ENCODE data around the gene SEC22A.
"Not testable (repeated sequence)": the region's sequence is repeated elsewhere in the genome, so short reads cannot be mapped to it uniquely, and the experiment has no call there.

The SEC22A gene

GRCh38 chr3:123218990-123219389, 17.2 kb downstream of the SEC22A start:
- DNase-seq (ENCODE audit: low read depth), result no peak
- no peak overlapping the region for H3K4me3 ChIP-seq (ENCODE audit: low read depth, low read length)
- no peak for TF ChIP-seq MAX (IDR thresholded peaks at IDR 0.05; ENCODE audit: low read depth, low read length)
- TF ChIP-seq MYC (IDR thresholded peaks at IDR 0.05; ENCODE audit: low read depth, low read length), result no peak
- no peak for TF ChIP-seq POLR2A (IDR thresholded peaks at IDR 0.05; ENCODE audit: extremely low read depth, insufficient read length)
- no peak for TF ChIP-seq CTCF (IDR thresholded peaks at IDR 0.05; ENCODE audit: low read depth, low read length)

- H3K4me3 ChIP-seq (ENCODE audit: low read depth, low read length); DNase-seq (ENCODE audit: low read depth): not testable (repeated sequence)
Observed at GRCh38 chr3:123221369-123221768, 19.6 kb downstream of the SEC22A start.

GRCh38 chr3:123225016-123225415, 23.3 kb downstream of the SEC22A start:
- DNase-seq (ENCODE audit: low read depth), result no peak
- TF ChIP-seq MAX (IDR thresholded peaks at IDR 0.05; ENCODE audit: low read depth, low read length) (no peak), POLR2A (IDR thresholded peaks at IDR 0.05; ENCODE audit: extremely low read depth, insufficient read length) (no peak), MYC (IDR thresholded peaks at IDR 0.05; ENCODE audit: low read depth, low read length) (no peak), CTCF (IDR thresholded peaks at IDR 0.05; ENCODE audit: low read depth, low read length) (no peak)
- H3K4me3 ChIP-seq (ENCODE audit: low read depth, low read length), result no peak overlapping the region

- TF ChIP-seq POLR2A (IDR thresholded peaks at IDR 0.05; ENCODE audit: extremely low read depth, insufficient read length), result no peak
- TF ChIP-seq CTCF (IDR thresholded peaks at IDR 0.05; ENCODE audit: low read depth, low read length), result no peak
- no peak for TF ChIP-seq MYC (IDR thresholded peaks at IDR 0.05; ENCODE audit: low read depth, low read length)
- TF ChIP-seq MAX (IDR thresholded peaks at IDR 0.05; ENCODE audit: low read depth, low read length), result no peak
- no peak overlapping the region for H3K4me3 ChIP-seq (ENCODE audit: low read depth, low read length)
- no peak for DNase-seq (ENCODE audit: low read depth)
Observed at GRCh38 chr3:123226549-123226948, 24.8 kb downstream of the SEC22A start.

GRCh38 chr3:123229145-123229544, 27.4 kb downstream of the SEC22A start:
- TF ChIP-seq CTCF (IDR thresholded peaks at IDR 0.05; ENCODE audit: low read depth, low read length) (no peak), POLR2A (IDR thresholded peaks at IDR 0.05; ENCODE audit: extremely low read depth, insufficient read length) (no peak), MYC (IDR thresholded peaks at IDR 0.05; ENCODE audit: low read depth, low read length) (no peak), MAX (IDR thresholded peaks at IDR 0.05; ENCODE audit: low read depth, low read length) (no peak)
- H3K4me3 ChIP-seq (ENCODE audit: low read depth, low read length), result no peak overlapping the region
- peak; percentile 12 for DNase-seq (ENCODE audit: low read depth)

GRCh38 chr3:123236902-123237301, 35.2 kb downstream of the SEC22A start:
- DNase-seq (ENCODE audit: low read depth), result no peak
- no peak overlapping the region for H3K4me3 ChIP-seq (ENCODE audit: low read depth, low read length)

GRCh38 chr3:123239186-123239585, 37.4 kb downstream of the SEC22A start:
- not testable (repeated sequence) for H3K4me3 ChIP-seq (ENCODE audit: low read depth, low read length)

More at GRCh38 chr3:123236902-123237301, 35.2 kb downstream of the SEC22A start:
- TF ChIP-seq MAX (IDR thresholded peaks at IDR 0.05; ENCODE audit: low read depth, low read length), result no peak
- TF ChIP-seq MYC (IDR thresholded peaks at IDR 0.05; ENCODE audit: low read depth, low read length), result no peak

More at GRCh38 chr3:123239186-123239585, 37.4 kb downstream of the SEC22A start:
- not testable (repeated sequence) for DNase-seq (ENCODE audit: low read depth)
